Stimulated activated CD4-positive, alpha-beta T cell treated with anti-CD3 and anti-CD28 coated beads, Interleukin-15, amount 100 ng/mL, for 48 hours (primary cell): ENCODE results near the gene RBM4.
"Not testable (repeated sequence)": the region's sequence is repeated elsewhere in the genome, so short reads cannot be mapped to it uniquely, and the experiment has no call there.

ENCODE experiments used
- DNase-seq, 2 donors: peaks; one replicate each; pipeline ENCODE4 v3.0.0-alpha.2; 2020; ENCODE audit warnings: low read depth in 2 of 2

The RBM4 gene

DNA sequence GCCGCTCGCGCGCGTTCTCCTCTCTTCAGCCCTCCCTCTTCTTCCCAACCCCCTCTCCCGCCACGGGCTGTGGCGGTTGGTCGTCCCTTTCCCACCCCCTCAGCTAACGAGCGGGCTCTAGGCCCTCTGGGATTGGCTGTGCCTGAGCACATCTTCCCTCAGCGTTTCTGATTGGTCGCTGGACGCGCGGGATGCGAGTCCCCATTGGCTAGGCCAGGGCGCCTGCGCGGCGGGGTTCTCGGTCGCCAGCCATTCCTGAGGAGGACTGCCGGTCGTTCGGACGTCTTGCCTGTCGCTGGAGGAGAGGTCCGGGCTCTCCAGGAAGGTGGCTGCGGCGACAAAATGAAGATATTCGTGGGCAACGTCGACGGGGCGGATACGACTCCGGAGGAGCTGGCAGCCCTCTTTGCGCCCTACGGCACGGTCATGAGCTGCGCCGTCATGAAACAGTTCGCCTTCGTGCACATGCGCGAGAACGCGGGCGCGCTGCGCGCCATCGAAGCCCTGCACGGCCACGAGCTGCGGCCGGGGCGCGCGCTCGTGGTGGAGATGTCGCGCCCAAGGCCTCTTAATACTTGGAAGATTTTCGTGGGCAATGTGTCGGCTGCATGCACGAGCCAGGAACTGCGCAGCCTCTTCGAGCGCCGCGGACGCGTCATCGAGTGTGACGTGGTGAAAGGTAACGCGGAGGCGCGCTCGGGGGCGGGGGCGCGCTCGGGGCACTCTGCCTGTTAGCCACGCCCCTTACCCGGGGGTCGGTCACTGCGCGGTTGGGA, 21.9 kb upstream of the RBM4 start, which contains the start of gene RBM14:
TSS of gene RBM14 (plus strand) at position 252 of the 776 bp plus-strand sequence. CDS start at position 343, 91 bp downstream.
- peak; percentile 97 to 99 for DNase-seq

DNA sequence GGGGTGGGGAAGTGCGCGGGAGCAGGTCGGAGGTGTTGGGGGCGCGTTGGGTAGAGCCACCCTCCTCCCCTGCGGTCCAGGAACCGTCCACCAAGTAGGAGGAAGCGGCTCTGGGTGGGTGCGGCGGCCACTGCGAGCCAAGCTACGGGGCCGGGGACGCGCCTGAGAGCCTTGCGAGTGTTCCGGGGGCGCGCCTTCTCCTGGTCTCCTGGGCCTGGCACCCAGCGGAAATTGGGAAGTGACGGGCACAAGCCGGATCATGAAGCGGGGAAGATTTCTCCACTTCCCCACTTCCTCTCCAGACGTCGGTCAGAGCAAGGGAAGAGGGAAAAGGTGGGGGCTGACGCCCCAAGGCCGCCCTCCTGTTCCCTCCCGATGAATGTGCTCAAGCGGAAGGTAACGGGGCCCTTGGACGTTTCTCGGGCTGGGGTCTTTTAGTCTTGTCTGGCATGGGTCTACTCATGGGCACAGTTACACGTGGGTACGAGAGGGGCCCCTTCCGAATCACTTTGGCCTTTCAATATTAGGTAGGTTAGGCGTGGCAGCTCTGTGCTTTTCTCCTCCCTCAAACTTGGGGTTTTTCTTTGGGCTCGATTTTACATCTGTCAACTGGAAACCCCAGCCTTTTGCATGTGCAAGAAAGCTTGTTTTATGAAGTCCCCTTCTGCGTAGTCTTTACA, 21.2 kb upstream of the RBM4 start:
- no peak for DNase-seq

- no peak for DNase-seq
Measured at GRCh38 chr11:66619080-66619554, 19.4 kb upstream of the RBM4 start.

- DNase-seq: no peak
Measured at GRCh38 chr11:66624450-66624849, 14.1 kb upstream of the RBM4 start.

GRCh38 chr11:66625041-66625751, 13.3 kb upstream of the RBM4 start:
- DNase-seq: no peak

DNA sequence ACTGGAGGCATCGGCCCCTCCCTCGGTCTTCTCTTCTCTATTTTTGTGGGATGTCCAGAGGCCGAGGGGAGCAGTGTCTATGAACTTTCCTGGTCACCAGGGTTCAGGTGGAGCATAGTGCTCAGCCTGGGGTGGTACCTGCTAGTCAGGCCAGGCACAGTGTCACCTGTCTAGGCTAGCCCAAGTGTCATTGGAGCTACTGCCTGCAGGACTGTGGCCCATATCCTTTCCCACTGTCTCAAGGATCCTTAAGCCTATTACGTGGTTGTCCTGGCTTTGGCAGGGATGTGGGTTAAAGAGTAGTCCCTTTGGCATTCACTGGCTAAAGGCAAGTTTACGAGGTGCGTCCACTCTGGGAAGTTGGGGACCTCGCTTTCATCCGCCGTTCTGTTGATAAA, 12.8 kb upstream of the RBM4 start:
- no peak for DNase-seq

GRCh38 chr11:66626382-66626781, 12.1 kb upstream of the RBM4 start:
- no peak for DNase-seq

DNA sequence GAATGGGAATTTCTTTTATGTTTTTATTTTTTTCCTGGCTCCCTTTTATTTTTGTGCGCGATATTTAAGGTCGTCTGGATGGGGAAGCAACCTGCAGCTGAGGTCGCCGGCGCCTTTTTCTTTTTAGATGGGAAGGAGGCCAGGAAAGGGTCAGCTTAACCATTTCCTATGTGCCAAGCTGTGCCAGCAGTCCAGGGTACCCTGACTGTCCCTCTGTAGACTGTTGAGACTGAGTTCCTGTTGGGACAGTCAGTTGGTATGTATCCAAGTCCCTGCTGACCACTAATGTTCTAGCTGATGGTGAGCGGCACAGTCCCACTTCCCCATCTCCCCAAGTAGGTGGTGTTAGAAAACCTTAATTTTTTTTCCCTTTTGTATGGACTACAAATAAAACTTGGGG, 11.6 kb upstream of the RBM4 start:
- DNase-seq: no peak

- no peak for DNase-seq
Measured at GRCh38 chr11:66628061-66628603, 10.4 kb upstream of the RBM4 start.

DNA sequence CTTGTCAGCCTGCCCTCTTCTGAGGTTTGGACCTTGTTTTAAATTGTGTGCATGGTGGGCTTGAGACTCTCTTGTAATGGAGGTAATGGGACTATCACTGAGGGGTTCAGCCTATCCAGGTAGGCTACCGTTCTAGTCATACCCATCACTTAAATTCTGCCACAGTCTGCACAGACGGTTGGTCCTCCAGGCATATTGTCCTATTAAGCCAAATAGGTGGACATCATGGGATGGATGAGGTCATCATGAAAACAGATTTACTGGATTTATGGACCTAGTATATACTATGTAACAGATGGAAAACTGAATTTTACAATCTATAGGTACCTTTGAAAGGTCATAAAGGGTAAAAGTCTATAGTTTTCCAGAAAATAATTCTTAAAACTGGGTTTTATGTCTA, 9.1 kb upstream of the RBM4 start:
- no peak for DNase-seq

DNA sequence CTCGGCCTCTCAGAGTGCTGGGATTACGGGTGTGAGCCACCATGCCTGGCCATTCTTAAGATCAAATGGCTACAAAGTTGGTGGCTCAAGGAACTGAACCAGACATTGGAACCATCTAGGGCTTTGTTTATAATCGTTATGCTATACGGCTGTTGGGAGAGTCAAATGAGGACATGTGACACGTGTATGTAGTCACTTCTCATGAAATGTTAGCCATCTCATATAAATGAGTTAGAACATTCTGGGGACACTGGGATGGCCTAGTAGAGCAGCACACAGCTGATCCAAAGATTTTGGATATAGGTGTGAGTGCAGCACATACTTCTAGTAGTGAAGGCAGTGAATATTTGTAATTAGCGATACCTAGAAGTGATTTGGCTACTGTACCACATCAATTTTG, 6.6 kb upstream of the RBM4 start:
- DNase-seq: no peak

DNA sequence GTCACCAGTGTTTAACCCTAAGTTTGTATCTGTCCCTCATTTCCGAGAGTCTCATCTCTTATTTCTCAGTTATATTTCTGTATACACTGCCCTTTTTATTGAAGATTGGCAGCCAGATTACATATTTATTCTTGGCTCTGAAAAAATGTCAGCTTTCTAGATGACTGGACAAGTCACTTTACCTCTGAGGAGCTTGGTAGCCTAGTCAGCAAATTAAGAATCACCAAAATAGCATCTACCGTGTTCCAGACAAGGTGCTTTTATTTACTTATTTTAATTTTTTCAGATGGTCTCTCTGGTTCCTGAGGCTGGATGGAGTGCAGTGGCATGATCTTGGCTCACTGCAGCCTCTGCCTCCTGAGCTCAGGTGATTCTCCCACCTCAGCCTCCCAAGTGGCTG, 5.6 kb upstream of the RBM4 start:
- no peak for DNase-seq

- DNase-seq: no peak
Measured at GRCh38 chr11:66636411-66636810, 2.1 kb upstream of the RBM4 start.

- DNase-seq: no peak
Measured at GRCh38 chr11:66637557-66638176, 836 bp upstream of the RBM4 start.

- no peak for DNase-seq
Measured at GRCh38 chr11:66639066-66639813, 737 bp downstream of the RBM4 start.

DNA sequence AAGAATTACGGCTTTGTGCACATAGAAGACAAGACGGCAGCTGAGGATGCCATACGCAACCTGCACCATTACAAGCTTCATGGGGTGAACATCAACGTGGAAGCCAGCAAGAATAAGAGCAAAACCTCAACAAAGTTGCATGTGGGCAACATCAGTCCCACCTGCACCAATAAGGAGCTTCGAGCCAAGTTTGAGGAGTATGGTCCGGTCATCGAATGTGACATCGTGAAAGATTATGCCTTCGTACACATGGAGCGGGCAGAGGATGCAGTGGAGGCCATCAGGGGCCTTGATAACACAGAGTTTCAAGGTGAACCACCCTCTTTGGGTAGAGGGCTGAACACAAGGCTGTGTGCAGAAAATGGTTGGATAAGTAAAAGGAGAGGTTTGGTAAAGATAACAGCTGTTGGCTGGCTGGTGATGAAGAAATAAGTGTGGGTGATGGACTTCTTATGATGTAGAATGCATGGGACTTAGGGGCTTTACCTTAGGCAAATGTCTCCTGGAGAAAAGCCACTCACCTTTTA, 1.4 kb downstream of the RBM4 start:
- not testable (repeated sequence) for DNase-seq

DNA sequence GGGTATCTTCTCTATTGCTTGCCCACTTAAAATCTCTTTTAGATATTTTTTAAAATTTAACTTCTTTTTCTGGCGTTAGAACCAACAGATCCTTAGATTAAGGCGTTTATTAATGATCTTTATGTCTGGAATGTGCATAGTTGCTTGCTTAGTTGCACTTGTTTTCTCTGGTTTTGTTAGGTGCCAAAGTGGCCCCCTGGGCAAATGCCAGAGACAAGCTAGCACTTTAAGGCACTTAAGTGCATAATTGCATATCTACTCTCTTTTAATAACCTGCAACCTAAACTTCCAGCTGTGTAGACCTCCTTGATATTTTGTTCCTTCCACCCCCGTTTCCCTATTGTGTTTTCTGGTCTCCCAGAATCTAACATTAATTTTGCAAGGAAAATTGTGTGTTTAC, 3.3 kb downstream of the RBM4 start:
- DNase-seq: no peak

DNA sequence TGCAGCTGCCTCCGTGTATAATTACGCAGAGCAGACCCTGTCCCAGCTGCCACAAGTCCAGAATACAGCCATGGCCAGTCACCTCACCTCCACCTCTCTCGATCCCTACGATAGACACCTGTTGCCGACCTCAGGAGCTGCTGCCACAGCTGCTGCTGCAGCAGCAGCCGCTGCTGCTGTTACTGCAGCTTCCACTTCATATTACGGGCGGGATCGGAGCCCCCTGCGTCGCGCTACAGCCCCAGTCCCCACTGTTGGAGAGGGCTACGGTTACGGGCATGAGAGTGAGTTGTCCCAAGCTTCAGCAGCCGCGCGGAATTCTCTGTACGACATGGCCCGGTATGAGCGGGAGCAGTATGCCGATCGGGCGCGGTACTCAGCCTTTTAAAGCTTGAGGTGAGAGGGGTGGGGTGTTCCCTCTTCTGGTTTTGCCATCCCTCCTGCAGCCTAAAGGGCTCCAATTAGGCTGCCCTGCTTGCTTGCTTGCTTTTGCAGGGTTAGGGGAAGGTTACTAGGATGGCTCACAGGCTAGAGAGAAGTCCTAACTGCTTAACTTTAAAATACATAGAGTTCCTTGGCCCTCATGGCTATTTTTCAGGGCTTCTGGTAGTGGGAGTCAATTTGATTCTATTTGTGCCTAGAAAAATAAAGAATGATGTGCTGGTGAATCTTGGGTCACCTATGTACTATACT, 5.4 kb downstream of the RBM4 start:
- no peak for DNase-seq

DNA sequence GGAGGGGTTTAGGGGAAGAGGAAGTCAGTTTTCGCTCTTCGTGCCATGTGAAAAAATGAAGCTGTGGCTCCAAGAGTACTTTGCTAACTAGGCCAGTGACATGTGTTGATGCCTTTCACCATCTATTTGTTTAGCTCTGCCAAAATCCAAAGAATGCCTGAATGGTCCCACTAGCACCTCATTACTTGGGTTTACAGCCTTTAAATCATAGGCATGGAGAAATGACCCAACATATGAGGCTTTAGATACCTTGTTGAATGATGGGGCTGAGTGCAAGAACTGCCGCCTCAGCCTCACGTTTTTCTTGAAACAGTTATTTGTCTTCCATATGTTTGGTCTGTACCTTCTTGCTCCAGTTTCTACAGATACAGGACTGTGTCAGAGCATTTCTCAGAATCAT, 8.3 kb downstream of the RBM4 start:
- DNase-seq: no peak

DNA sequence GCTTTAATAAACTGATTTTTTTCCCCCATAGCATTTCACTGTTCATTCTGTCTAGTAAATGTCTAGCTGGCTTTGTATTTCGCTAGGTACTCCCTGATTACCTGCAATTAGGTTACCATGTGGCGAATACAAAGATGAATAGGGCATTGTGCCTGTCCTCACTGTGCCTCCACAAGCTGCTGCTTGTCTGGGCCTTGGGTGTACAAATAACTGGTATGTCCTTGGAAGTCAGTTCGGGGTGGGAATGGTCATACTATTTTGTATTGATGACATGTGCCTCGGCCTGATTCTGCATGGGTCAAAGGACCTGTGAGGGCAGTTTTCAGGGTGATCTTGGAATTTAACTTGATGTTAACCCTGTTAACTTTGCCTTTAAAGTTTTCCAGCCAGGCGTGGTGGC, 11.4 kb downstream of the RBM4 start:
- DNase-seq: no peak
